HepG2 (cell line): ENCODE measurements around the gene IFT43. TPM values are rescaled to one million over a fixed set of nuclear protein-coding genes. Genes with fewer than 3 reads are reported as not detected.

Experiments
- ATAC-seq: fragments of 200-7000 bp; cut with Tn5 transposase; 3 replicates; pipeline ENCODE4 v1.9.1; 2020; ENCODE audit warnings: mild to moderate bottlenecking, moderate library complexity
- BruUV-seq: library from RNA; stranded (reverse); fragments of 400-500 nt; replicated peaks from 2 replicates; lab custom pipeline; 2021; lab: Mats Ljungman, UMichigan
- CTCF ChIA-PET: fragments of 300-600 bp; formaldehyde crosslinking; extraction: SDS; loops from one replicate; lab custom pipeline; 2021; ENCODE audit warnings: low total read pairs, inconsistent platforms, low intra/inter-chr PET ratio; lab: Yijun Ruan, JAX
- POLR2A ChIA-PET: fragments of 350-600 bp; sonication (Branson Sonifier 250); formaldehyde crosslinking; loops from one replicate; lab custom pipeline; 2020; ENCODE audit warnings: antibody characterized with exemption, inconsistent platforms; lab: Yijun Ruan, JAX
- DNase-seq: peaks from one replicate; pipeline ENCODE4 v3.0.0-alpha.2; 2015; ENCODE audit warnings: low spot score
- FAIRE-seq: peaks from 3 replicates; lab custom pipeline; 2011; peaks lifted over from hg19 to GRCh38; lab: Jason Lieb, UNC
- H2AFZ ChIP-seq: one replicate; pipeline ENCODE4 v1.6.1; 2011; ENCODE audit warnings: low read length, inconsistent platforms
- H3K27ac ChIP-seq: fragments of 300-600 bp; 3 replicates; pipeline ENCODE4 v1.8.0; 2011; ENCODE audit warnings: mixed run types, mild to moderate bottlenecking, mixed read lengths, low read length, inconsistent platforms; ENCODE audit not compliant: insufficient read depth; ENCODE audit errors: extremely low read length
- H3K27me3 ChIP-seq, 2 experiments: fragments of 200-600 bp in 1 of 2; 2 replicates in 1 of 2; 3 replicates in 1 of 2; pipeline versions ENCODE4 v1.6.0 to v1.8.0; 2011; ENCODE audit warnings: low read length in 2 of 2, mild to moderate bottlenecking in 2 of 2, moderate library complexity in 2 of 2, inconsistent platforms in 1 of 2; ENCODE audit not compliant: insufficient read depth in 2 of 2, control insufficient read depth in 1 of 2
- H3K36me3 ChIP-seq, 2 experiments: fragments of 200-600 bp in 1 of 2; replicated peaks in 1 of 2; 2 replicates in 1 of 2; 3 replicates in 1 of 2; pipeline versions ENCODE4 v1.5.1 to v1.8.0; 2011; ENCODE audit warnings: low read length in 2 of 2, inconsistent platforms in 1 of 2; ENCODE audit not compliant: insufficient read depth in 2 of 2, control insufficient read depth in 1 of 2
- H3K4me1 ChIP-seq: 2 replicates; pipeline ENCODE4 v1.5.1; 2012; ENCODE audit warnings: low read length, inconsistent platforms; ENCODE audit not compliant: insufficient read depth
- H3K4me2 ChIP-seq: 2 replicates; pipeline ENCODE4 v1.6.0; 2011; ENCODE audit warnings: low read depth, low read length, inconsistent platforms
- H3K4me3 ChIP-seq, 3 experiments: fragments of 200-600 bp in 1 of 3; sonication (generic), shearing (Covaris generic) in 1 of 3; replicated peaks in 1 of 3; 2 replicates each; pipeline ENCODE4 v1.5.1; 2011 to 2016; ENCODE audit warnings: low read length in 3 of 3, inconsistent platforms in 2 of 3, low read depth in 2 of 3, mild to moderate bottlenecking in 2 of 3, control low read depth in 1 of 3, mixed read lengths in 1 of 3; ENCODE audit not compliant: insufficient read depth in 1 of 3
- H3K79me2 ChIP-seq: one replicate; pipeline ENCODE4 v1.6.1; 2011; ENCODE audit warnings: low read length, inconsistent platforms; ENCODE audit not compliant: insufficient read depth
- H3K9ac ChIP-seq: 2 replicates; pipeline ENCODE4 v1.6.0; 2011; ENCODE audit warnings: mild to moderate bottlenecking, low read depth, low read length, inconsistent platforms; ENCODE audit not compliant: insufficient read depth
- H3K9me3 ChIP-seq: 2 replicates; pipeline ENCODE4 v1.5.1; 2012; ENCODE audit warnings: mild to moderate bottlenecking, low read length
- H4K20me1 ChIP-seq: 2 replicates; pipeline ENCODE4 v1.6.0; 2011; ENCODE audit warnings: inconsistent platforms, mild to moderate bottlenecking, low read length, moderate library complexity; ENCODE audit not compliant: insufficient read depth
- ATF7 ChIP-seq, 2 experiments: fragments of 450-650 bp in 1 of 2; sonication (generic) in 1 of 2; formaldehyde crosslinking in 1 of 2; IDR thresholded peaks; 2 replicates each; pipeline versions ENCODE4 v1.4.0 to v1.6.1; 2016 to 2020; ENCODE audit warnings: antibody characterized with exemption in 1 of 2, mild to moderate bottlenecking in 1 of 2, missing genetic modification reagents in 1 of 2
- DBP ChIP-seq: sonication (generic); formaldehyde crosslinking; IDR thresholded peaks from 2 replicates; pipeline ENCODE4 v1.4.0; 2020; ENCODE audit warnings: missing genetic modification reagents; ENCODE audit errors: not compliant biosample characterization
- GATA4 ChIP-seq: sonication (generic); IDR thresholded peaks from 2 replicates; pipeline ENCODE4 v1.6.1; 2016; ENCODE audit warnings: antibody characterized with exemption, low read depth, borderline replicate concordance
- GRHL1 ChIP-seq: sonication (generic); formaldehyde crosslinking; conservative IDR thresholded peaks from 2 replicates; pipeline ENCODE4 v1.8.0; 2022; ENCODE audit warnings: missing genetic modification reagents
- HDAC6 ChIP-seq: fragments of 200-600 bp; sonication (generic); IDR thresholded peaks from 2 replicates; pipeline ENCODE4 v1.7.0; 2017; ENCODE audit warnings: mild to moderate bottlenecking, antibody characterized with exemption, low read length, low read depth
- JUNB ChIP-seq: sonication (generic); formaldehyde crosslinking; IDR thresholded peaks from 2 replicates; pipeline ENCODE4 v1.8.0; 2022; ENCODE audit warnings: missing genetic modification reagents, mild to moderate bottlenecking, borderline replicate concordance
- JUND ChIP-seq: sonication (generic); formaldehyde crosslinking; IDR thresholded peaks from 2 replicates; pipeline ENCODE4 v1.8.0; 2022; ENCODE audit warnings: mild to moderate bottlenecking, missing genetic modification reagents
- KLF11 ChIP-seq: IDR thresholded peaks from 2 replicates; pipeline ENCODE4 v1.6.1; 2016; ENCODE audit warnings: missing compliant biosample characterization
- MEIS1 ChIP-seq: sonication (generic); formaldehyde crosslinking; IDR thresholded peaks from 2 replicates; pipeline ENCODE4 v1.9.0; 2021; ENCODE audit warnings: mild to moderate bottlenecking, missing genetic modification reagents, moderate library complexity, borderline replicate concordance
- RXRB ChIP-seq: IDR thresholded peaks from 2 replicates; pipeline ENCODE4 v1.6.1; 2016; ENCODE audit warnings: borderline replicate concordance, missing genetic modification reagents, missing compliant biosample characterization
- TBL1XR1 ChIP-seq: fragments of 150-350 bp; IDR thresholded peaks from 2 replicates; pipeline ENCODE4 v1.6.1; 2014; ENCODE audit warnings: borderline replicate concordance, low read length; ENCODE audit not compliant: partially characterized antibody
- TSC22D2 ChIP-seq: sonication (generic); formaldehyde crosslinking; IDR thresholded peaks from 2 replicates; pipeline ENCODE4 v1.5.1; 2020; ENCODE audit warnings: missing genetic modification reagents, mild to moderate bottlenecking, borderline replicate concordance
- ZBTB1 ChIP-seq: sonication (generic); formaldehyde crosslinking; IDR thresholded peaks from 2 replicates; pipeline ENCODE4 v1.4.0; 2020; ENCODE audit warnings: missing genetic modification reagents, borderline replicate concordance
- ZNF331 ChIP-seq: sonication (generic); formaldehyde crosslinking; IDR thresholded peaks from 2 replicates; pipeline ENCODE4 v1.4.0; 2020; ENCODE audit warnings: missing genetic modification reagents
- ZNF616 ChIP-seq: sonication (generic); formaldehyde crosslinking; IDR thresholded peaks from 2 replicates; pipeline ENCODE4 v1.5.0; 2020; ENCODE audit warnings: low read depth, mild to moderate bottlenecking, missing genetic modification reagents
- WGBS: methylation state at CpG from one replicate; pipeline ENCODE4 v1.1.6; 2017; ENCODE audit warnings: low lambda C conversion rate; 5-methylcytosine and 5-hydroxymethylcytosine counted together
- in situ Hi-C: cut with HindIII; loops from 2 replicates; pipeline ENCODE4 v1.10.0; 2017; ENCODE audit warnings: low pct_unique_long_range_greater_than_20kb; ENCODE audit not compliant: extremely low pct_ligation_motif_present
- intact Hi-C: fragments of 100-400 bp; cut with micrococcal nuclease; formaldehyde crosslinking; loops from one replicate; pipeline ENCODE4 v1.10.0; 2022; ENCODE audit not compliant: unreplicated experiment
- polyA plus RNA-seq, 8 experiments: library from polyadenylated mRNA; depleted of rRNA in 3 of 8; stranded (reverse) in 7 of 8; unstranded in 1 of 8; fragments of >200 nt; fragmentation: Illumina TruSeq in 4 of 8; extraction: Trizol in 4 of 8; gene quantifications; 2 replicates each; pipeline versions ENCODE4 v1.2.1 to v1.2.3, GENCODE V29; 2011 to 2016; ENCODE audit warnings: low read depth in 4 of 8, missing spikeins in 1 of 8, mixed read lengths in 1 of 8; ENCODE audit not compliant: insufficient read depth in 1 of 8
- total RNA-seq, 5 experiments: library from RNA; depleted of rRNA; stranded (reverse); fragments of >200 nt; fragmentation: Illumina TruSeq; extraction: Trizol; gene quantifications; 2 replicates each; pipeline ENCODE4 v1.2.3, GENCODE V29; 2016; ENCODE audit warnings: low read depth in 1 of 5
- TF ChIP-seq, protein P1 (sequence below): sonication (generic); formaldehyde crosslinking; IDR thresholded peaks from 2 replicates; pipeline ENCODE4 v1.4.0; 2020; ENCODE audit warnings: missing genetic modification reagents
- TF ChIP-seq, protein P2 (sequence below): sonication (generic); formaldehyde crosslinking; conservative IDR thresholded peaks from 2 replicates; pipeline ENCODE4 v1.8.0; 2022; ENCODE audit warnings: mild to moderate bottlenecking, moderate library complexity, missing genetic modification reagents

IFT43 gene
- total and polyA plus RNA-seq, 2 of the 13 experiments (the other 11 are each of a cell fraction or from before 2014, with no cell fraction given): 0.15 to 0.55 TPM

DNA sequence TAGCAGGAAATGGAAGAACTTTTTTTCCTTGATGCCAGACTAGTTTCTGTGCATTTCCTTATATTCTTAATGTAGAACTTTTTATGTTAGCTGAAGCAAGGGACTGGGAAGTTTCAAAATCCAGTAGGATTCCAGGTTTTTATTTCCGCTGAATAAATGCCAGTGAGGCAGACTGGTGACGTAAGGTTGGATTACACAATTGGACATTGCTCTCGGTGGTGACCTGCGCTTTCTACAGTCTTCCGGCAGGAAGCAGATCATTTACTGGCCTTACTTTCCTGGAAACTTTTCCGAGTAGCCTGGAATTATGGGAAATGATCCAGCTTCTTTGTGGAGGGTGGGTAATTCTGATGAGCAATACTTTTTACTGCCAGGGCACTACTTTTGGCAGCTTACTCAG is 3.6 kb downstream of the IFT43 start:
- no peaks in the 10 kb centered on the region for H4K20me1 ChIP-seq
- H3K36me3 ChIP-seq: no peaks in the 10 kb centered on the region
- ATAC-seq (peak; percentile 74), DNase-seq (peak; percentile 84), FAIRE-seq (peak; percentile 88)
- intact Hi-C loops (loop anchor here (10.0 kb wide), 1 partner anchor 164 kb away; no protein-coding TSS in a partner anchor), in situ Hi-C loops (no loop called here)
- 0 out of 2 replicates have a peak overlapping the region, but pooled peaks have one; percentile 31 for H3K9ac ChIP-seq
- peak overlapping the region; percentile 71 for H3K4me2 ChIP-seq
- H3K9me3 ChIP-seq: no peaks in the 10 kb centered on the region
- peaks cover 43% of the 10 kb centered on the region for H3K4me1 ChIP-seq
- peak overlapping the region in 1 of 3 experiments; percentile 12; a peak in 1 of 6 replicates for H3K4me3 ChIP-seq
- ChIA-PET POLR2A (interaction anchor here (1.0 kb wide), 1 partner anchor 10 kb away, joined by 3 read pairs; no protein-coding TSS in a partner anchor), CTCF (no interaction called here)
- no peaks in the 10 kb centered on the region for H3K27me3 ChIP-seq
- H3K79me2 ChIP-seq: no peaks in the 10 kb centered on the region
- no peak overlapping the region for H3K27ac ChIP-seq
- WGBS: 1% methylated on average over 6 of the region's 6 CpGs
- no peak overlapping the region for H2AFZ ChIP-seq
- BruUV-seq: no TSS peak
- TF ChIP-seq RXRB (CRISPR knock-in tag): peak; percentile 73
- no peak for TF ChIP-seq GATA4
- no peak for TF ChIP-seq GRHL1 (CRISPR knock-in tag)
- no peak for TF ChIP-seq HDAC6
- no peak for TF ChIP-seq TSC22D2
- TF ChIP-seq JUND (CRISPR knock-in tag): no peak
- TF ChIP-seq, protein P1, sequence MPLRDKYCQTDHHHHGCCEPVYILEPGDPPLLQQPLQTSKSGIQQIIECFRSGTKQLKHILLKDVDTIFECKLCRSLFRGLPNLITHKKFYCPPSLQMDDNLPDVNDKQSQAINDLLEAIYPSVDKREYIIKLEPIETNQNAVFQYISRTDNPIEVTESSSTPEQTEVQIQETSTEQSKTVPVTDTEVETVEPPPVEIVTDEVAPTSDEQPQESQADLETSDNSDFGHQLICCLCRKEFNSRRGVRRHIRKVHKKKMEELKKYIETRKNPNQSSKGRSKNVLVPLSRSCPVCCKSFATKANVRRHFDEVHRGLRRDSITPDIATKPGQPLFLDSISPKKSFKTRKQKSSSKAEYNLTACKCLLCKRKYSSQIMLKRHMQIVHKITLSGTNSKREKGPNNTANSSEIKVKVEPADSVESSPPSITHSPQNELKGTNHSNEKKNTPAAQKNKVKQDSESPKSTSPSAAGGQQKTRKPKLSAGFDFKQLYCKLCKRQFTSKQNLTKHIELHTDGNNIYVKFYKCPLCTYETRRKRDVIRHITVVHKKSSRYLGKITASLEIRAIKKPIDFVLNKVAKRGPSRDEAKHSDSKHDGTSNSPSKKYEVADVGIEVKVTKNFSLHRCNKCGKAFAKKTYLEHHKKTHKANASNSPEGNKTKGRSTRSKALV (CRISPR knock-in tag): no peak
- TF ChIP-seq ZNF616 (CRISPR knock-in tag): no peak
- no peak for TF ChIP-seq MEIS1 (CRISPR knock-in tag)
- peak; percentile 78 for TF ChIP-seq ATF7 (IDR thresholded peaks at IDR 0.05)
- TF ChIP-seq ATF7 (CRISPR knock-in tag; IDR thresholded peaks at IDR 0.05): peak; percentile 87; the same call in 1 of the 2 replicates
- TF ChIP-seq ZBTB1 (CRISPR knock-in tag): no peak
- TF ChIP-seq, protein P2, sequence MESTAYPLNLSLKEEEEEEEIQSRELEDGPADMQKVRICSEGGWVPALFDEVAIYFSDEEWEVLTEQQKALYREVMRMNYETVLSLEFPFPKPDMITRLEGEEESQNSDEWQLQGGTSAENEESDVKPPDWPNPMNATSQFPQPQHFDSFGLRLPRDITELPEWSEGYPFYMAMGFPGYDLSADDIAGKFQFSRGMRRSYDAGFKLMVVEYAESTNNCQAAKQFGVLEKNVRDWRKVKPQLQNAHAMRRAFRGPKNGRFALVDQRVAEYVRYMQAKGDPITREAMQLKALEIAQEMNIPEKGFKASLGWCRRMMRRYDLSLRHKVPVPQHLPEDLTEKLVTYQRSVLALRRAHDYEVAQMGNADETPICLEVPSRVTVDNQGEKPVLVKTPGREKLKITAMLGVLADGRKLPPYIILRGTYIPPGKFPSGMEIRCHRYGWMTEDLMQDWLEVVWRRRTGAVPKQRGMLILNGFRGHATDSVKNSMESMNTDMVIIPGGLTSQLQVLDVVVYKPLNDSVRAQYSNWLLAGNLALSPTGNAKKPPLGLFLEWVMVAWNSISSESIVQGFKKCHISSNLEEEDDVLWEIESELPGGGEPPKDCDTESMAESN (CRISPR knock-in tag): no peak
- TF ChIP-seq JUNB: no peak
- peak; percentile 37 for TF ChIP-seq TBL1XR1
- no peak for TF ChIP-seq DBP
- peak; percentile 49; the same call in 1 of the 2 replicates for TF ChIP-seq ZNF331 (CRISPR knock-in tag)
- TF ChIP-seq KLF11 (CRISPR knock-in tag): peak; percentile 20; the same call in 1 of the 2 replicates
